ENCODE data around the gene PALM. TPM values are rescaled to one million over a fixed set of nuclear protein-coding genes. Genes with fewer than 3 reads are reported as not detected.

Gene PALM
- total RNA-seq, 1 donor from 2014 or later: 2.0 TPM

DNA sequence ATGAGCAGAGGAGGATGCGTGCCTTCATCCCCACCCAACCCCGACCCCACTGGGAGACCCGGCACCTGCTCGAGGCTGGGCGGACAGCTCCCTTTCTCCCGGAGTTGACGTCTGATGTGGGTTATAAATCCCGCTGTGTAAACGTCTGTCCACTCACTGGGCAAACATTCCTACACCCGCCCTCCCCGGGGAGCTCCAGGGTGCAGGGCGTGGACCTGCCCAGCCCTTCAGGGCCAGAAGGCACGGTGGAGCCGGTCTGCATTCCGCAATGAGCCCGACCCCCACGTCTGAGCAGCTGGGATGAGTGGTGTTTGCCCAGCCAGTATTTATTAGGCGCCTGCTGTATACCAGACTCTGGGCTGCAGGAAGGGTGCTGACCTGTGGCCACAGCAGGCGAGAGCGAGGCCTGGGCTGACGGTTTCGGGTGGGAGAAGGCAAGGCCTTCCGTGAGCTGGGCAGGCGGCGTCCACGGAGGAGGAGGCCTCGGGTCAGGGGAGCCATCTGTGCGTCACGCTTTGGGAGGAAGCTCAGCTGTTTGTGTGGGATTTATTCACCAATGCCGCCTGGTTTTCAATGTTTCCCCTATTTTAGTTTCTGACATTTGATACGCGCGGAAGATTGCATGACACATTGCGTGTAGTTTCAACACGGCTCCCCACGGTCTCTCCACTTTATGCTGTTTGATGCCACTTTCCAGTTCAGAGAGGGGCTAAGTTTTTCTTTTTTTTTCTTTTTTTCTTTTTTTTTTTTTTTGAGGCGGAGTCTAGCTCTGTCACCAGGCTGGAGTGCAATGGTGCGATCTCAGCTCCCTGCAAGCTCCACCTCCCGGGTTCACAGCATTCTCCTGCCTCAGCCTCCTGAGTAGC, 44.1 kb downstream of the PALM start:
- peak; percentile 23 for ATAC-seq

DNA sequence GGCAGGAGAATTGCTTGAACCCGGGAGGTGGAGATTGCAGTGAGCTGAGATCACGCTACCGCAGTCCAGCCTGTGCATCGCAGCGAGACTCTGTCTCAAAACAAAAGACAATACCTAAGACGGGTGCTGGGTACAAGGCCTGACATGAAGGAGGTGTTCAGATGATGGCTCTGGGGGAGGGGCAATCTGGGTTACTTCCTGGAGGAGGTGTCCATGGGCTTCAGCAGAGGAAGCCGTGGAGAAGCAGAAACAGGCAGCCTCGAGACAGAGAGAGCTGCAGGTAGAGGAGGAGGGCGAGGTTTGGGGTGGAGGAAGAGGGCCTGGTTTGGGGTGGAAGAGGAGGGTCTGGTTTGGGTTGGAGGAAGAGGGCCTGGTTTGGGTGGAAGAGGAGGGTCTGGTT, 45.8 kb downstream of the PALM start:
- no peak for ATAC-seq

DNA sequence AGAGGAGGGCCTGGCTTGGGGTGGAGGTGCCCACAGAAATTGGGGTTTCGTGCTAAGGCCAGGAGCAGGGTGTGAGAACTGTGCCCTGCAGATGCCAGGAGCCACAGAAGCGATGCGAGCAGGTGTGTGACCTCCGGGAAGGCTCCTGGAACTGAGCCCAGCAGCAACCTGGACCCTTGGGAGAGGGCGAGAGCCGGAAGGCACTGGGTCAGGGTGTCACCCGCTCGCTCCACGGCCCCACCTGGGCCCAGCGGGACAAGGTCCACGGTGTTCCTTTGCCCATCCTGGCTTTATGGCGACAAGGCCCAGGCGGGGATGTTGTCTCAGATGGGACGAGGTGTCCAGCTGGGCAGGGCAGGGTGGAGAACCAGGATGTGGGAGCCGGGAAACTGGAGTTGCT, 46.3 kb downstream of the PALM start:
- no peak for ATAC-seq

DNA sequence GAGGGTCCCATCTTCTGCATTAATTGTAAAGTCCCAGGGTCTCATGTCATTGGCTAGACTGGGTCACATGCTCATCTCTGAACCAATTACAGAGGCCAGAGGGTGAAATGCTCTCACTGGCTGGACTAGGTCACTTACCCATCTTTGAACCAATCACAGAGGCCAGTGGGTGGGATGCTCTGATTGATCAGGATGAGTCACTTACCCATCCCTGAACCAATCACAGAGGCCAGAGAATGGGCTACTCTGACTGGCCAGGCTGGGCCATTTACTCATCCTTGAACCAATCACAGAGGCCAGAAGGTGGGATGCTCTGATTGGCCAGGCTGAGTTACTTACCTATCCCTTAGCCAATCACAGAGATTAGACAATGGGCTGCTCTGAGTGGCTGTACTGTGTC, 47.5 kb downstream of the PALM start:
- peak; percentile 21 for ATAC-seq

DNA sequence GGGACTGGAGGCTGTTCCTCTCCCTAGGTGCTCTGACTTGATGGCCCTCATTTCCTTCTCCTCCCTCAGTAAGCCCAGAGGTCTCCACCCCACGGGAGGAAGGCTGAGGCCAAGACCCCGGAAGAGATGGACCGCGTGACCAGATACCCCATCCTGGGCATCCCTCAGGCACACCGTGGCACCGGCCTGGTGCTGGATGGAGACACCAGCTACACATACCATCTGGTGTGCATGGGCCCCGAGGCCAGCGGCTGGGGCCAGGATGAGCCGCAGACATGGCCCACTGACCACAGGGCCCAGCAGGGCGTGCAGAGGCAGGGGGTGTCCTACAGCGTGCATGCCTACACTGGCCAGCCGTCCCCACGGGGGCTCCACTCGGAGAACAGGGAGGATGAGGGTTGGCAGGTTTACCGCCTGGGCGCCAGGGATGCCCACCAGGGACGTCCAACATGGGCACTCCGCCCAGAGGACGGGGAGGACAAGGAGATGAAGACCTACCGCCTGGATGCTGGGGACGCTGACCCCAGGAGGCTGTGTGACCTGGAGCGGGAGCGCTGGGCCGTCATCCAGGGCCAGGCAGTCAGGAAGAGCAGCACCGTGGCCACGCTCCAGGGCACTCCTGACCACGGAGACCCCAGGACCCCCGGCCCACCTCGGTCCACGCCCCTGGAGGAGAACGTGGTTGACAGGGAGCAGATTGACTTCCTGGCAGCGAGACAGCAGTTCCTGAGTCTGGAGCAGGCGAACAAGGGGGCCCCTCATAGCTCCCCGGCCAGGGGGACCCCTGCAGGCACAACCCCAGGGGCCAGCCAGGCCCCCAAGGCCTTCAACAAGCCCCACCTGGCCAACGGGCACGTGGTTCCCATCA, 48.3 kb downstream of the PALM start:
- no peak for ATAC-seq

DNA sequence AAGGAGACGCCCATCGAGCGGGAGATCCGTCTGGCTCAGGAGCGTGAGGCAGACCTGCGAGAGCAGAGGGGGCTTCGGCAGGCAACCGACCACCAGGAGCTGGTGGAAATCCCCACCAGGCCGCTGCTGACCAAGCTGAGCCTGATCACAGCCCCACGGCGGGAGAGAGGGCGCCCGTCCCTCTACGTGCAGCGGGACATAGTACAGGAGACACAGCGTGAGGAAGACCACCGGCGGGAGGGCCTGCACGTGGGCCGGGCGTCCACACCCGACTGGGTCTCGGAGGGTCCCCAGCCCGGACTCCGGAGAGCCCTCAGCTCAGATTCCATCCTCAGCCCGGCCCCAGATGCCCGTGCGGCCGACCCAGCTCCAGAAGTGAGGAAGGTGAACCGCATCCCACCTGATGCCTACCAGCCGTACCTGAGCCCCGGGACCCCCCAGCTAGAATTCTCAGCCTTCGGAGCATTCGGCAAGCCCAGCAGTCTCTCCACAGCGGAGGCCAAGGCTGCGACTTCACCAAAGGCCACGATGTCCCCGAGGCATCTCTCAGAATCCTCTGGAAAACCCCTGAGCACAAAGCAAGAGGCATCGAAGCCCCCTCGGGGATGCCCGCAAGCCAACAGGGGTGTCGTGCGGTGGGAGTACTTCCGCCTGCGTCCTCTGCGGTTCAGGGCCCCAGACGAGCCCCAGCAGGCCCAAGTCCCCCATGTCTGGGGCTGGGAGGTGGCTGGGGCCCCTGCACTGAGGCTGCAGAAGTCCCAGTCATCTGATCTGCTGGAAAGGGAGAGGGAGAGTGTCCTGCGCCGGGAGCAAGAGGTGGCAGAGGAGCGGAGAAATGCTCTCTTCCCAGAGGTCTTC, 49.3 kb downstream of the PALM start:
- peak; percentile 18 for ATAC-seq

DNA sequence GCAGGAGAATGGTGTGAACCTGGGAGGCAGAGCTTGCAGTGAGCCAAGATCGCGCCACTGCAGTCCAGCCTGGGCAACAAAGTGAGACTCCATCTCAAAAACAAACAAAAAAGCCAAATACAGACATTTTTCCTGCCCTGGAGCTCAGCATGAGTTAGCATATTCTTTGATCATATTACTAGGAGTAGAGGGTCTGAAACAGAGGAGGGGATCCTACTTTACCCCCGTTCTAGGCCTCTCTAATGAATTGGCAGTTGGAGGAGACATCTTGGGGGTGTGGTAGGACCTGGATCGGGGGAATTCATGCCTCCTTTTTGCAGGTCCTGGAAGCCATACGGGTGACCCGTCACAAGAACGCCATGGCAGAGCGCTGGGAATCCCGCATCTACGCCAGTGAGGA, 54.4 kb downstream of the PALM start:
- ATAC-seq: no peak

DNA sequence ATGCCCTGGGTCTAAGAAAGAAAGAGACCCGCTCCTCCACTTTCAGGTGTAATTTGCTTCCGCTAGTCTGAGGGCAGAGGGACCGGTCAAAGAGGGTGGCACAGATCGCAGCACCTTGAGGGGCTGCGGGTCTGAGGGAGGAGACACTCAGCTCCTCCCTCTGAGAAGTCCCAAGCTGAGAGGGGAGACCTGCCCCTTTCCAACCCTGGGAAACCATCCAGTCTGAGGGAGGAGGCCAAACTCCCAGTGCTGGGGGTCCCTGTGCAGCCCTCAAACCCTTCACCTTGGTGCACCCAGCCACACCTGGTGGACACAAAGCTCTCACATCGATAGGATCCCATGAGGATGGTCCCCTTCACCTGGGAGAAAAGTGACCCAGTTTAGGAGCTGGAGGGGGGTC, 55.1 kb downstream of the PALM start:
- no peak for ATAC-seq

DNA sequence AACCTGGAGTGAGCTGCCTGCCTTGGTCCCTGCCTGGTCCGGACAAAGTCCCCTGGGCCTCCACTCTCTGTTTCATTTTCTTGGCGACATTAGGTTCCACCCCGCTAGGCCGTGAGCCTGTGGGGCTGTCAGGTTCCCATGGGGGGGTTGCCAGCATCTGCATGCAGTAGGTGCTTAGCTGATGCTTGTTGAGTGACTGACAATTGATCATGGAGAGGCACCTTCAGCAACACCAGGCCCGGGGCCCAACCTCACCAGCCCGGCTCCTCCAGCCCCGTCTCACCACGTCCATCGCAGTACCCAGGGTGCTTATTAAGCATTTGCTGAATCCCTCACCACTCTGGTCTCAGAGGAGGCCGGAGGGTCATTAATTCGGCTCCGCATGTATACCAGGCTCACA, 55.6 kb downstream of the PALM start:
- ATAC-seq: peak; percentile 12

DNA sequence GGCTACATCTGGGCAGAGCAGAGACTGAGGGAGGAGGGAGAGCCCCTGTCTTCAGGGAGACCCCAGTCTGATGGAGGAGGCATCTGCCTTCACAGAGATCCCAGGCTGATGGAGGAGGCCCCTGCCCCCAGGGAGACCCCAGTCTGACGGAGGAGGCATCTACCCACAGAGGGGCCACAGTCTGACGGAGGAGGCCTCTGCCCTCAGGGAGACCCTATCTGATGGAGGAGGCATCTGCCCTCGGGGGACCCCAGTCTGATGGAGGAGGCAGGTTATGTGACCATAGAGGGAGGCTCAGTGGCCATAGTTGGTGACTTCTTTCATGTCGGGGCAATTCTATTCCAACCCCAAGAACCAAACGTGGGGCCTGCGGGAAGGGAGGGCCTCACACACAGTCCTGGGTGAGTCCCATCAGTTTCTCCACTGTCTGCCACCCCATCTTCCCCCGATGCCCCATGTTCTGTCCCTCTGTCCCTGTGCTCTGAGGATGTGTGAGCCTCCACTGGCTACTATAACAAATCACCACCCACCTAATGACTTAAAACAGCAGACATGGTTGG, 56.5 kb downstream of the PALM start:
- ATAC-seq: peak; percentile 19

DNA sequence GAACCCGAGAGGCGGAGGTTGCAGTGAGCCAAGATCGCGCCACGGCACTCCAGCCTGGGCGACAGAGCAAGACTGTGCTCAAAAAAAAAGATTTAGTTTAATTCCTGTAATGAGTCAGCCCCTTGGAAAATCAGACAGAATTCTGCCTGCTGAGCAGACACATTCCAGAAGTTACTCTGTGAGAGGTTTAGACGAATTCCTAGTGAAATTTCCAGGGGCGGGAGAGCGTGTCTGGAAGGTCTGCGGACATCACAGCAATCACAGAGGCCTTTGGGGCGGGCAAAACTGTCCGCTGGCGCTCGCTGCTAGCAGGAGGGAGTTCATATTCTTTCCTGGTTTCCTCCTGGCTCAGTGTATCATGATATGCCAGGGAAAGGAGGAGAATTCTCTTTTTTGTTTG, 59.7 kb downstream of the PALM start:
- ATAC-seq: no peak

DNA sequence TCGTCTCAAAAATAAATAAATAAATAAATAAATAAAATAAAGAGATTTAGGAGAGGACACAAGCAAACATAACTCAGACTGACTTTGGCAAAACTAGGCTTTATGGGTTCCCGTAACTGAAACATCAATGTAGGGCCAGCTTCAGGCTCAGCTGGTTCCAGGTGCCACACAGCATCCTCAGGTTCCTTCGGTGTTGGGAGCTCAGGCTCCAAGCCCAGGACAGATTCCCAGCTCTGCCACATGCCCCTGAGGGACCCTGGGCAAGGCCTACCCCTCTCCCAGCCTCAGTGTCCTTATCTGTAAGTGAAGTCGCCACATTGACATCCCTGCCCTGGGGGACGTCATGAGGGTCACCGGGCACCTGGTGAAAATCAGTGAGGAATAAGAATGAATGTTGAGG, 60.9 kb downstream of the PALM start:
- ATAC-seq: no peak

DNA sequence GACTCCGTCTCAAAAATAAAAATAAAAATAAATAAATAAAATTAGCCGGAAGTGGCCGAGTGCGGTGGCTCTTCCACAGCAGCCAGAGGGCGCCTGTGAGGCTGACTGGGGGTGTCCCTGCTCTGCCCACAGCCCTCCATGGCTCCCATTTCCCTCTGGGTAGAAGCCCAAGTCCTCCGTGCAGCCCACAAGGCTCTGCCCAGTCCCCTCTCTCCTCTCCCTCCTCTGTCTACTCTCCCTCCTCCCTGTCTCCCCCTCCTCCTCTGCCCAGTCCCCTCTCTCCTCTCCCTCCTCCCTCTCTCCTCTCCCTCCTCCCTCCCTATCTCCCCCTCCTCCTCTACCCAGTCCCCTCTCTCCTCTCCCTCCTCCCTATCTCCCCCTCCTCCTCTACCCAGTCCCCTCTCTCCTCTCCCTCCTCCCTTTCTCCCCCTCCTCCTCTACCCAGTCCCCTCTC, 62.6 kb downstream of the PALM start:
- ATAC-seq: peak; percentile 57

DNA sequence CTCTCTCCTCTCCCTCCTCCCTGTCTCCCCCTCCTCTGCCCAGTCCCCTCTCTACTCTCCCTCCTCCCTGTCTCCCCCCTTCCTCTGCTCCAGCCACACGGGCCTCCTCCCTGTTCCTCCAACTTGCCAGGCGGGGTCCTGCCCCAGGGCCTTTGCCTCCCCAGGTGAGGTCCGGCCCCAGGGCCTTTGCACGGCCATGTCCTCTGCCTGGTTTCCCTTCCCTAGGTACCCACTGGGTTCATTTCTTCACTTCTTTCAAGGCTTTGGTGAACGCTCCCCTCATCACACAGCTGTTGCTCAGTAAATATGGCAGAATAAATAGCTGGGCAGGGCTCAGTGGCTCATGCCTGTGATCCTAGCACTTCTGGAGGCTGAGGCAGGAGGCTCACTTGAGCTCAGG, 63.3 kb downstream of the PALM start:
- ATAC-seq: no peak

DNA sequence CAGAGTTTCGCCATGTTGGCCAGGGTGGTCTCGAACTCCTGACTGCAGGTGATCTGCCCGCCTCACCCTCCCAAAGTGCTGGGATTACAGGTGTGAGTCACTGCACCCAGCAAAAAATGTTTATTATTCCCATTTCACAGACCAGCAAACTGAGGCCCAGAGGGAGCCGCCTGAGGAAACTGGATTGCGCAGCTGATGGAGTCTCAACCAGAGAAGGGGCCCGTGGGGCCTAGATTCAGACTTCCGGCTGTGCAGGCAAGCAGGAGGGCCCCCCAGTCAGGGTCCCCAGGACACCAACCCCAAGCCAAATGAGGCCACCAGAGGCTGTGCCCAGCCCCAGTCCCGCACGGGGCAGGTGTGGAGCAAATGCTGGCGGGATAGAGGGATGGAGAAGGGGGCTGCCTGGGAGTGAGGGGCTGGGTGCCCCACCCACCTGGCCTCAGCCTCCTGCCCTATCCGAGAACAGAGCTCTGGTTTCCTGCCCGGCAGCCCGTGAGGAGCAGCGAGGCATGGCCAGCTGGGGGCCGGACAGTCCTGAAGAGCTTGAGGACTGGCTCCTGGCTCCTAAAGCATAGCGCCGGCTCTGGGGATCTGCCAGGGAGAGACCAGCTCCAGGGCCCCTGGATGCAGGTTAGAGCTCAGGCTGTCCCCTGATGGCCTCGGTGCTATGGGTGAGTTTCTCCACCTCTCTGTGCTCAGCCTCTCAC, 64.1 kb downstream of the PALM start:
- peak; percentile 10 for ATAC-seq

DNA sequence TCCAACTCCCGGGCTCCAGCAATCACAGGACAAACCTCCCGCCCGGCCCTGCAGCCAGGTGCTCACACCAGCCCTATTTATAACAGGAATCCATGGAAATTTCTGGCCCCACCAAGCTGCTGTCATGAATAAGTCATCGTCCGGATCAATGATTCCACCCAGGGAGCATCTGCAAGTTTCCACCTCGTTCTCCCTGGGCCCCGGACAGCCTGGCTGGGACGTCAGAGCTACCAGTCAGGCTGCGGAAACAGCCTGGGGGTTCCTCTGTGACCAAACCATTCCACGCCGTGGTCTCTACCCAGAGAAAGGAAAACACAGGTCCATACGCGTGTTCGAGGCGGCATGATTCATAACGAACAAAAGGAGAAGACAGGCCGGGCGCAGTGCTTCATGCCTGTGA, 67.8 kb downstream of the PALM start:
- peak; percentile 39 for ATAC-seq

DNA sequence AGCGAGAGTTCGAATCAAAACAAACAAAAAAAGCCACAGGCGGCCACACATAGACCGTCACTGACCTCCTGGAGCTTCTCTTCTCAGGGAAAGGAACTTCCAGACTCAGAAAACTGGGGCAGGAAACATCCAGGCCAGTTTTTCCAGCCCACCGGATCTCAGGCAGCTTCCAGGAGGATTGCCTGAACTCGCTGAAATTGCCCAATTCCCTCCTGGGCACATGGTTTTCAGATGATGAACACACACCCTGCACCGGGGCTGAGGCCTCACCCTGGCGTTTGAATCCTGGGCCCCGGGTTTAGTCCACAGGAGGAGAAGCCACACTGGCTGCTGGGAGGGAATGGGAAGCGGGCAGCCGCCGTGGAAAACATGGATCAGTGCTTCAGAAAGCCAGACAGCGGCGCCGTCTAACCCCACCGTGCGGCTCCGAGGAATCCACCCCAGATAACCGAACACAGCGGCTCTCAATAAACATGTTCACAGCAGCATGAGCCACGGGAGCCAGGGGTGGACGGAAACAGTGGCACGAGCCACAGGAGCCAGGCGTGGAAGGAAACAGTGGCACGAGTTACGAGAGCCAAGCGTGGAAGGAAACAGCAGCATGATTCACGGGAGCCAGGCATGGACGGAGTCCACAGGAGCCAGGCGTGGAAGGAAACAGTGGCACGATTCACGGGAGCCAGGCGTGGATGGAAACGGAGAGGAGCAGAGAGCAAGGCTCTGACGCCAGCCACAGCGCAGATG, 70.3 kb downstream of the PALM start:
- ATAC-seq: peak; percentile 91

DNA sequence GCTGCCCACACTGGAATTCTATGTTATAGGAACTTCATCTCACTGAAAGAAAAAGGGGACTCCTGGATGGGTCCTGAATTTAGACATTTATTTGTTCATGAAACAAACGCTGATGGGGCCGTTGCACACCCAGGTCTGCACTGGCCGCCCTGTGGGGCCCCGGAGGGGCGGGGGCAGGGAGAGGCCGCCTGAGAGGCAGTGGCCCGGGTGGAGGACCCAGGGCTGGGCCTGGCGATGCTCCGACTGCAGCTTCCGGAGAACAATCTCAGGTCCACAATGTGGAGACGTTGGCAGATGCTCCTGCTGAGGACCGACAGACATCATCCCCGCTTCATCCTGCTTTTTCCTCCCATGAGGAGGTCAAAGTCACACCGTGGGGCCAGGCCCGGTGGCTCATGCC, 72.2 kb downstream of the PALM start:
- ATAC-seq: no peak

DNA sequence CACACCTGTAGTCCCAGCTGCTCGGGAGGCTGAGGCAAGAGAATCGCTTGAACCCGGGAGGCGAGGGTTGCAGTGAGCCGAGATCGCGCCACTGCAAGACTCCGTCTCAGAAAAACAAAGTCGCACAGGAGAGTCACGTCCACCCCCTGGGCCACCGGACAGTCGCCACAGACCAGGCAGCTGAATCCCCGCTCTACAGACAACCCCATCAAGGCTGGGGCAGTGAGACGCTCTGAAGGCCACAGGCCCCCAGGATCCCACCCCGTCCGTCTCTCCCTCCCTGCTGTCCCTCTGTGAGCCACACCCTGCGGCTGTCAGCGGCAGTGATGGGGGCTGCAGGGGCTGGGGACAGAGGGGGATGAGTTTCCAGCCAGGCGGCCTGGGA, 73.1 kb downstream of the PALM start:
- ATAC-seq: no peak

DNA sequence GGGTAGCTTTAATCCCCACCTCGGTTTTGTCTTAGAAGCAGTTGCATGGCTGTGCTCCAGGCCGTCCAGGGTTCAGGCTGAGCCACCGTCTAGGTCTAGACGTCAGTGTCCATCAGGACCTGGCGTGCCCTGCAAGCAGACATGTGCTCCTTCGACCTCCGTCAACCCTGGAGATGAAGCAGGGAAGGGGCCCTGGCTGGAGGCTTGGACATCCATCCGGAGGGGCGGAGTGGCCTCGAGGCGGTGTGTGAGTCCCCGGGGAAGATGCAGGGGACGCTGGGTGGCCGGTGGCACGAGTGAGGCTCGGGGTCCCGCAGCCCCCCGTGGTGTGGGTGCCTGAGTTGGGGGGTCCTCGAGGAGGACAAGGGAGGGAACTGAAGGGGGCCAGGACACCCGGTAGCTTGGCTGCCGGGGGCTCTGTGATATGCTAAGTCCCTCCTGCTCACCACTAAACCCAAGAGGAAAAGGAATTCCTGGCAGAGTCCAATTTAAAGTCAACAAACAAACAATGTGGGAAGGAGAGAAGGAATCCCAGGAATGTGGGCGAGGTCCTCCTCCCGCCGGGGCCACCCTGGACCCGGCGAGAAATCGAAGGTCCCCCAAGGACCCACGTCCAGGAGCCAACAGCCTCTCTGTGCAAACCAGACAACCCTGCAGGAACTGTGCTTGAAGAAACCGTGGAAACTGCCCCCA, 73.6 kb downstream of the PALM start:
- ATAC-seq: no peak

Measured in esophagus mucosa (tissue), 1 donor.